HEK293 (cell line): Measurements from ENCODE around the gene SAP30L.

ENCODE experiments used
- CTCF ChIA-PET: fragments of 350-600 bp; formaldehyde crosslinking; extraction: SDS; loops from one replicate; lab custom pipeline; 2021; ENCODE audit warnings: antibody characterized with exemption; lab: Yijun Ruan, JAX
- POLR2A ChIA-PET: fragments of 300-600 bp; formaldehyde crosslinking; extraction: SDS; loops from one replicate; lab custom pipeline; 2020; ENCODE audit warnings: antibody characterized with exemption, inconsistent platforms; lab: Yijun Ruan, JAX
- H3K27ac ChIP-seq: fragments of 200-500 bp; sonication (Bioruptor generic); 2 replicates; pipeline ENCODE4 v1.5.1; 2014; ENCODE audit warnings: low read depth, low read length, control low read depth, inconsistent platforms; ENCODE audit errors: extremely low read depth
- H3K36me3 ChIP-seq, 2 experiments: fragments of 200-500 bp in 1 of 2; sonication (Bioruptor generic) in 1 of 2; 1 replicate in 1 of 2; 2 replicates in 1 of 2; pipeline ENCODE4 v1.5.1; 2014 to 2017; ENCODE audit warnings: inconsistent platforms in 2 of 2, low read length in 2 of 2; ENCODE audit not compliant: control insufficient read depth in 2 of 2, insufficient read depth in 1 of 2
- H3K4me1 ChIP-seq: fragments of 200-500 bp; sonication (Bioruptor generic); 2 replicates; pipeline ENCODE4 v1.5.1; 2014; ENCODE audit warnings: mild to moderate bottlenecking, low read length, inconsistent platforms; ENCODE audit not compliant: control insufficient read depth, insufficient read depth
- H3K4me3 ChIP-seq: 2 replicates; pipeline ENCODE4 v1.5.1; 2011; ENCODE audit warnings: low read depth, mild to moderate bottlenecking, control low read depth, low read length, moderate library complexity
- H3K9me3 ChIP-seq: fragments of 200-500 bp; sonication (Bioruptor generic); 2 replicates; pipeline ENCODE4 v1.5.1; 2014; ENCODE audit warnings: low read depth, low read length, inconsistent platforms; ENCODE audit not compliant: control insufficient read depth, insufficient read depth
- ELK4 ChIP-seq: IDR thresholded peaks from 2 replicates; pipeline ENCODE4 v1.6.1; 2011; ENCODE audit warnings: mild to moderate bottlenecking, low read depth, low read length, borderline replicate concordance
- SCRT1 ChIP-seq: fragments of 450-650 bp; formaldehyde crosslinking; IDR thresholded peaks from 2 replicates; pipeline ENCODE4 v1.5.1; 2016; ENCODE audit warnings: missing biosample characterization, missing genetic modification characterization, borderline replicate concordance
- SCRT2 ChIP-seq: fragments of 450-650 bp; formaldehyde crosslinking; IDR thresholded peaks from 2 replicates; pipeline ENCODE4 v1.5.1; 2016; ENCODE audit warnings: missing biosample characterization, missing genetic modification characterization
- ZIC2 ChIP-seq: fragments of 450-650 bp; formaldehyde crosslinking; IDR thresholded peaks from 2 replicates; pipeline ENCODE4 v1.5.1; 2016; ENCODE audit warnings: missing biosample characterization, missing genetic modification characterization
- ZNF16 ChIP-seq: fragments of 450-650 bp; formaldehyde crosslinking; IDR thresholded peaks from 2 replicates; pipeline ENCODE4 v1.5.1; 2016; ENCODE audit warnings: low read depth, missing biosample characterization, missing genetic modification characterization
- ZNF184 ChIP-seq: fragments of 450-650 bp; IDR thresholded peaks from 2 replicates; pipeline ENCODE4 v1.5.1; 2018; ENCODE audit warnings: missing biosample characterization, mild to moderate bottlenecking, missing genetic modification characterization
- ZNF223 ChIP-seq: fragments of 450-650 bp; formaldehyde crosslinking; IDR thresholded peaks from 2 replicates; pipeline ENCODE4 v1.5.1; 2016; ENCODE audit warnings: missing biosample characterization, missing genetic modification characterization
- ZNF23 ChIP-seq: fragments of 450-650 bp; formaldehyde crosslinking; IDR thresholded peaks from 2 replicates; pipeline ENCODE4 v1.5.1; 2016; ENCODE audit warnings: missing biosample characterization, missing genetic modification characterization, borderline replicate concordance
- ZNF280C ChIP-seq: fragments of 450-650 bp; formaldehyde crosslinking; IDR thresholded peaks from 2 replicates; pipeline ENCODE4 v1.5.1; 2016; ENCODE audit warnings: missing biosample characterization, missing genetic modification characterization
- ZNF335 ChIP-seq: fragments of 450-650 bp; formaldehyde crosslinking; conservative IDR thresholded peaks from 2 replicates; pipeline ENCODE4 v1.5.1; 2016; ENCODE audit warnings: missing biosample characterization, missing genetic modification characterization
- ZNF37A ChIP-seq: fragments of 450-650 bp; IDR thresholded peaks from 2 replicates; pipeline ENCODE4 v1.5.1; 2018; ENCODE audit warnings: missing biosample characterization, missing genetic modification characterization
- ZNF549 ChIP-seq: fragments of 450-650 bp; IDR thresholded peaks from 2 replicates; pipeline ENCODE4 v1.5.1; 2018; ENCODE audit warnings: missing biosample characterization, missing genetic modification characterization, mild to moderate bottlenecking, inconsistent platforms, moderate library complexity
- ZNF747 ChIP-seq: fragments of 450-650 bp; formaldehyde crosslinking; IDR thresholded peaks from 2 replicates; pipeline ENCODE4 v1.5.1; 2016; ENCODE audit warnings: missing biosample characterization, missing genetic modification characterization
- ZNF791 ChIP-seq: fragments of 450-650 bp; formaldehyde crosslinking; IDR thresholded peaks from 2 replicates; pipeline ENCODE4 v1.5.1; 2016; ENCODE audit warnings: missing biosample characterization, missing genetic modification characterization
- ZSCAN18 ChIP-seq: fragments of 450-650 bp; formaldehyde crosslinking; IDR thresholded peaks from 2 replicates; pipeline ENCODE4 v1.5.1; 2016; ENCODE audit warnings: missing biosample characterization, missing genetic modification characterization
- ZSCAN4 ChIP-seq: fragments of 450-650 bp; formaldehyde crosslinking; IDR thresholded peaks from 2 replicates; pipeline ENCODE4 v1.5.1; 2017; ENCODE audit warnings: missing biosample characterization, missing genetic modification characterization
- ZXDB ChIP-seq: fragments of 450-650 bp; formaldehyde crosslinking; IDR thresholded peaks from 2 replicates; pipeline ENCODE4 v1.5.1; 2016; ENCODE audit warnings: missing biosample characterization, missing genetic modification characterization
- TF ChIP-seq, protein P1 (sequence below): fragments of 450-650 bp; formaldehyde crosslinking; IDR thresholded peaks from 2 replicates; pipeline ENCODE4 v1.5.1; 2016; ENCODE audit warnings: missing biosample characterization, missing genetic modification characterization
- TF ChIP-seq, protein P2 (sequence below): fragments of 450-650 bp; formaldehyde crosslinking; IDR thresholded peaks from 2 replicates; pipeline ENCODE4 v1.5.1; 2016; ENCODE audit warnings: missing biosample characterization, missing genetic modification characterization, low read depth
- TF ChIP-seq, protein P3 (sequence below): fragments of 450-650 bp; formaldehyde crosslinking; IDR thresholded peaks from 2 replicates; pipeline ENCODE4 v1.5.0; 2017; ENCODE audit warnings: missing biosample characterization, missing genetic modification characterization, borderline replicate concordance

SAP30L gene

DNA sequence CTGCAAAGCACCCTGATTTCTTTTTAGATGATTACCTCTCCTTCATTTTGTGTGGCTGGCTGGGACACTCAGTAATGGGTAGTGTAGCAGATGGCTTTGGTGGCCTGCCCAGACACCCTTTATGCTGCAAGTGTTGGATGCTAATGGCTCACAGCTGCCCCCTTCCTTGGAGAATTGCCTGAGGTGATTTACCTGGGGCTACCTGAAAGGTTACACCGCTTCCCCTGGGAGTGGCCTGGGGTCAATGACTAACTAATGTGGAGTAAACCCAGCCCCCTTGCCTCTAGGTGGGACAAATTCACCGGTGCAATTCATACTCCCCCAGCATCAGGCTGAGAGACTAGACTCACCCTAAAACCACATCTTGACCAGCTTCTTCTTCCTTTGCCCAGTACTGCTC, 55.8 kb downstream of the SAP30L start (continued):
- no peak for TF ChIP-seq ZNF223 (tag by site-specific recombination)

DNA sequence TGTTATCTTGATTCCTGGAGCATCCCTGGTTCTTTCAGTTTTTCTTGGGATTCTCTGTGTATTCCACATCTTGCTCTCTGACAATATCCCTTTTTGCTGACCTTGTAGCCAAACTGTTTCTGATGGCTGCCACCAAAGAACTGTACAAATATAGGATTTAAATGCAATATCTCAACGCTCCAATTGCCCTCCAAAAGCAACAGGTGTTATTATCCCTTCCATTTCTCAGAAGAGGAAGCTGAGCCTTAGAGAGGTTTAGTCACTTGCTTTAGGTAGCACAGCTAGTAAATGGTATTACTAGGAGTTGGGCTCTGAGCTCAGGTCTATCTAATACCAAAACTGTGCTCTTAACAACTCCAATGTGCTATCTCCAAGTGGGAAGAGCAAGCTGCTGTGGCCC, 56.4 kb downstream of the SAP30L start:
- Histone ChIP-seq H3K4me1 (no peaks in the 10 kb centered on the region), H3K36me3 (no peaks in the 10 kb centered on the region), H3K27ac (no peak overlapping the region), H3K9me3 (no peaks in the 10 kb centered on the region), H3K4me3 (no peak overlapping the region)
- TF ChIP-seq, protein P1, sequence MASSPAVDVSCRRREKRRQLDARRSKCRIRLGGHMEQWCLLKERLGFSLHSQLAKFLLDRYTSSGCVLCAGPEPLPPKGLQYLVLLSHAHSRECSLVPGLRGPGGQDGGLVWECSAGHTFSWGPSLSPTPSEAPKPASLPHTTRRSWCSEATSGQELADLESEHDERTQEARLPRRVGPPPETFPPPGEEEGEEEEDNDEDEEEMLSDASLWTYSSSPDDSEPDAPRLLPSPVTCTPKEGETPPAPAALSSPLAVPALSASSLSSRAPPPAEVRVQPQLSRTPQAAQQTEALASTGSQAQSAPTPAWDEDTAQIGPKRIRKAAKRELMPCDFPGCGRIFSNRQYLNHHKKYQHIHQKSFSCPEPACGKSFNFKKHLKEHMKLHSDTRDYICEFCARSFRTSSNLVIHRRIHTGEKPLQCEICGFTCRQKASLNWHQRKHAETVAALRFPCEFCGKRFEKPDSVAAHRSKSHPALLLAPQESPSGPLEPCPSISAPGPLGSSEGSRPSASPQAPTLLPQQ (tag by site-specific recombination): no peak
- TF ChIP-seq ZSCAN4 (tag by site-specific recombination) (no peak), ZNF184 (tag by site-specific recombination) (no peak), SCRT2 (tag by site-specific recombination) (peak; percentile 64), ZIC2 (tag by site-specific recombination) (no peak), ZNF16 (tag by site-specific recombination) (no peak), ZNF549 (tag by site-specific recombination) (no peak), ZNF791 (tag by site-specific recombination) (no peak), ELK4 (no peak), ZXDB (tag by site-specific recombination) (no peak), SCRT1 (tag by site-specific recombination) (peak; percentile 51; the same call in 1 of the 2 replicates)
- TF ChIP-seq, protein P2, sequence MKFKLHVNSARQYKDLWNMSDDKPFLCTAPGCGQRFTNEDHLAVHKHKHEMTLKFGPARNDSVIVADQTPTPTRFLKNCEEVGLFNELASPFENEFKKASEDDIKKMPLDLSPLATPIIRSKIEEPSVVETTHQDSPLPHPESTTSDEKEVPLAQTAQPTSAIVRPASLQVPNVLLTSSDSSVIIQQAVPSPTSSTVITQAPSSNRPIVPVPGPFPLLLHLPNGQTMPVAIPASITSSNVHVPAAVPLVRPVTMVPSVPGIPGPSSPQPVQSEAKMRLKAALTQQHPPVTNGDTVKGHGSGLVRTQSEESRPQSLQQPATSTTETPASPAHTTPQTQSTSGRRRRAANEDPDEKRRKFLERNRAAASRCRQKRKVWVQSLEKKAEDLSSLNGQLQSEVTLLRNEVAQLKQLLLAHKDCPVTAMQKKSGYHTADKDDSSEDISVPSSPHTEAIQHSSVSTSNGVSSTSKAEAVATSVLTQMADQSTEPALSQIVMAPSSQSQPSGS: no peak
- POLR2A ChIA-PET: no interaction called here
- CTCF ChIA-PET: interaction anchor here (0.6 to 3.4 kb wide), 3 partner anchors 10 to 34 kb away, joined by 3 to 13 read pairs (median 4); no protein-coding TSS in a partner anchor

DNA sequence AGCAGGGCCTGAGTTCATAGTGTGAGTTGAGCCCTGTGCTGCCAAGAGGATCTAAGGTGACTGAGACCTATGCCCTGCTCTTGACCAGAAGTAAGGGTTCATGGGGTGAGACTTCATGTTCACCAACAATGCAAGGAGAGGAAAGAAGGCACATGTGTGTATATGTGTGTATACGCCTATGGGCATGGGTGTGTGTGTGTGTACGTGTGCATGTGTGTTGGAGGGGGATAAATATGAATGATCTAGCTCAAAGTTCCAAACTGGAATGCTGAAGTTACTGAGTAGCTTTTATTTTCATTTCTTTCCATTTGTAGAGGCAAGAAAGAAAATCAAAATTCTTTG, 57.9 kb downstream of the SAP30L start:
- Histone ChIP-seq H3K4me3 (no peak overlapping the region), H3K27ac (no peak overlapping the region), H3K9me3 (no peaks in the 10 kb centered on the region), H3K36me3 (no peaks in the 10 kb centered on the region), H3K4me1 (no peaks in the 10 kb centered on the region)
- ChIA-PET POLR2A (no interaction called here), CTCF (interaction anchor here (1.0 to 3.4 kb wide), 2 partner anchors 17 to 36 kb away, joined by 5 to 13 read pairs; no protein-coding TSS in a partner anchor)
- no peak for TF ChIP-seq ZSCAN18 (tag by site-specific recombination)
- no peak for TF ChIP-seq ZNF747
- TF ChIP-seq ZNF335 (tag by site-specific recombination): no peak
- TF ChIP-seq ZNF37A: no peak
- TF ChIP-seq, protein P1 (tag by site-specific recombination): no peak
- TF ChIP-seq ZNF280C (tag by site-specific recombination): no peak
- TF ChIP-seq ZNF23 (tag by site-specific recombination): no peak
- TF ChIP-seq, protein P3, sequence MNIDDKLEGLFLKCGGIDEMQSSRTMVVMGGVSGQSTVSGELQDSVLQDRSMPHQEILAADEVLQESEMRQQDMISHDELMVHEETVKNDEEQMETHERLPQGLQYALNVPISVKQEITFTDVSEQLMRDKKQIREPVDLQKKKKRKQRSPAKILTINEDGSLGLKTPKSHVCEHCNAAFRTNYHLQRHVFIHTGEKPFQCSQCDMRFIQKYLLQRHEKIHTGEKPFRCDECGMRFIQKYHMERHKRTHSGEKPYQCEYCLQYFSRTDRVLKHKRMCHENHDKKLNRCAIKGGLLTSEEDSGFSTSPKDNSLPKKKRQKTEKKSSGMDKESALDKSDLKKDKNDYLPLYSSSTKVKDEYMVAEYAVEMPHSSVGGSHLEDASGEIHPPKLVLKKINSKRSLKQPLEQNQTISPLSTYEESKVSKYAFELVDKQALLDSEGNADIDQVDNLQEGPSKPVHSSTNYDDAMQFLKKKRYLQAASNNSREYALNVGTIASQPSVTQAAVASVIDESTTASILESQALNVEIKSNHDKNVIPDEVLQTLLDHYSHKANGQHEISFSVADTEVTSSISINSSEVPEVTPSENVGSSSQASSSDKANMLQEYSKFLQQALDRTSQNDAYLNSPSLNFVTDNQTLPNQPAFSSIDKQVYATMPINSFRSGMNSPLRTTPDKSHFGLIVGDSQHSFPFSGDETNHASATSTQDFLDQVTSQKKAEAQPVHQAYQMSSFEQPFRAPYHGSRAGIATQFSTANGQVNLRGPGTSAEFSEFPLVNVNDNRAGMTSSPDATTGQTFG (tag by site-specific recombination): no peak
